ENCODE results near the gene ZNF749.
"Not testable (repeated sequence)": the region's sequence is repeated elsewhere in the genome, so short reads cannot be mapped to it uniquely, and the experiment has no call there.

ZNF749 gene

DNA sequence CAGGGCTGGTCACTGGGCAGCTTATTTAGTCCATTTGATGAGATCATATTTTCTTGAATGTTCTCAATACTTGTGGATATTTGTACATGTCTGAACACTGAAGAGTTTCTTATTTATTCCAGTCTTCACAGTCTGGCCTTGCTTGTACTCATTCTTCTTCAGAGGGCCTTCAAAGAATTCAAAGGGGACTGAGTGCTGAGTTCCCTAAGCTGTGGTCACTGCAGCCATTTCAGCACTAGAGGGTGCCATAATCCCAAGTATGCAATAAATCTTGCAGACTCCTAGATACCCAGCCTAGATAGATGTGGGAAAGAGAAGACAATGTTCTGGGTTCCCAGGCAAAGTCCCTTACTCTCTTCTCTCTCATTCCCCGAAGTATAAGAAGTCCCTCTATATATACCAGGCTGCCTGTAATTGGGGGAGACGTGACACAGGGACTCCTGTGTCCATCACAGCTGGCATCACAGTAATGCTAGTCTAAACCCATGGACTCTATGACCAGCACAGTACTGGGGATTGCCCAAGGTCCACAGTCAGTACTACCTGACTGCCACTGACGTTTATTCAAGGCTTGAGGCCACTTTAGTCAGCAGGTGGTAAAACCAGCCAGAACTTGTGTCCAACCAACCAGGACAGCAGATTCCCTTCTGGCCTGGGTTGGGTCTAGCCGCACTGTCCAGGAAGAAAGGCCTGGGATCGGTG lies 30.7 kb downstream of the ZNF749 start:
- DNase-seq (ENCODE audit: low read depth in 1 of 2, low spot score in 1 of 2), result no peak

DNA sequence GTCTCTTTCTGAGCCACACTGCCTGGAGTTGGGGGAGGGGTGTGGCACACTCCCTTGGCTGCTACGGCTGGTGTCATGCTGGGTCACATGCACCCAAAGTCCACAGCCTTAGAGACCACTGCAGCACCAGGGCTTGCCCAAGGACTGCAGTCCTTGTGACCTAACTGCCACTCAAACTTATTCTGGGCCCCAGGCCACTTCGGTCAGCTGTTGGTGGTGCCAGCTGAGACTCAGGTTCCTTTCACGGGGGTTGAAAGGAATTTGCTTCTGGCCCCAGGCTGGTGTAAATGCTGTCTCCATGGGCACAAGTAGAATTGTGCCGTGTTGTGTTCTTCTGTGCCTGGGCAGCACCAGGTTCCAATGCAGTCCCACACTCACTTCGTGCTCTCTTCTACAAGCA lies 31.4 kb downstream of the ZNF749 start:
- no peak for DNase-seq (ENCODE audit: low read depth in 1 of 2, low spot score in 1 of 2)

DNA sequence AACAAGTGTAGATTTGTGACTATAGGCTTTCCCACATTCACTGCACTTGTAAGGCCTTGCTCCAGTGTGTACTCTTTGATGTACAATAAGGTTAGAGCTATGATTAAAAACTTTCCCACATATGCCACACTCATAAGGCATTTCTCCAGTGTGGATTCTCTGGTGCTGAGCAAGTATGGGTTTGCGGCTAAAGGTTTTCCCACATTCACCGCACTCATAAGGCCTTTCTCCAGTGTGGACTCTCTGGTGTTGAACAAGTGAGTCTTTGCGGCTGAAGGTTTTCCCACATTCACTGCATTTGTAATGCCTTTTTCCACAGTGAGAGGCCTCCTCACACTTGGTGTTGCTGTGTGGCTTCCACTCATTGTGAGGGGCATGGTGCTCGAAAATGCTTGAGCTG lies 38.5 kb downstream of the ZNF749 start:
- no peak for DNase-seq (ENCODE audit: low read depth in 1 of 2, low spot score in 1 of 2)

DNA sequence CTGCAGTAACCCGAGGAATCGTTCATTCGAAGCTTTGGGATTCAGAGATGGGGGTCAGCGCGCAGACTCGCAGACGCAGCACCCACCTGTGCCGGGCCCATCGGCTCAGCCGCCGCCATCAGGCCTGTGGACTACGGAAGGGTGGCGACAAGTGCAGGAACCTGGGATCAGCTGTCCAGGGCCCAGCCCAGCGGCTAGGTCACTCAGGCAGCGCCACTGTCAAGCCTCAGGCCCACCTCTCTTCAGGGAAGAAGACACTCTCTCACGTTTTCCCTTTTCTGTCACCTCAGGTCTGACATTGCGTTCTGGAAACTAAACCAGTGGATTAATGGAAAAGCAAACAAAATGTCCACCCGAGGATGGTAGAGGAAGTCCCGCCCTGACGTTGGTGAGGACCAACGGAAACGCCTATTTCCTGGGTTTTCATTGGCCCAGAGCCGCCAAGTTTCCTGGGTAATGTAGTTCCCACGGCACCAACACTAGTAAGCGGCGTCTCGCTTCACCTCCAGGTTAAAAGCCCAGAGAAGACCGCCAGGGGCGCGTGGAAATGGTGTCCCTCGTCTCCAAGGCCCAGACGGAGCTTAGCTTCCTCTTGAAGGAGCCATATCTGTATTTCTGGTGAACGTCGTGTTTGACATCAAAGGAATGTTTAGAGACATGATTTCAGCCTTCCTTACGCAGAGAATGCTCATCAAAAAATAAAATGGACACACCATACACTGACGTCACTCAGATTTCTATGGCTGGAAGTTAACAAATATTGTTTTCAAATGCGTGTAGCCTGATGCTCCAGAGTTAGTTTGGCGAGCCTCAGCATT lies 42.3 kb downstream of the ZNF749 start, which contains the start of gene ZNF772:
ZNF772 (minus strand) TSS at position 376 of the 818 bp plus-strand sequence; CDS start at position 119, 257 bp downstream.
- DNase-seq (ENCODE audit: low read depth in 1 of 2, low spot score in 1 of 2), result peak; percentile 70 to 76

DNA sequence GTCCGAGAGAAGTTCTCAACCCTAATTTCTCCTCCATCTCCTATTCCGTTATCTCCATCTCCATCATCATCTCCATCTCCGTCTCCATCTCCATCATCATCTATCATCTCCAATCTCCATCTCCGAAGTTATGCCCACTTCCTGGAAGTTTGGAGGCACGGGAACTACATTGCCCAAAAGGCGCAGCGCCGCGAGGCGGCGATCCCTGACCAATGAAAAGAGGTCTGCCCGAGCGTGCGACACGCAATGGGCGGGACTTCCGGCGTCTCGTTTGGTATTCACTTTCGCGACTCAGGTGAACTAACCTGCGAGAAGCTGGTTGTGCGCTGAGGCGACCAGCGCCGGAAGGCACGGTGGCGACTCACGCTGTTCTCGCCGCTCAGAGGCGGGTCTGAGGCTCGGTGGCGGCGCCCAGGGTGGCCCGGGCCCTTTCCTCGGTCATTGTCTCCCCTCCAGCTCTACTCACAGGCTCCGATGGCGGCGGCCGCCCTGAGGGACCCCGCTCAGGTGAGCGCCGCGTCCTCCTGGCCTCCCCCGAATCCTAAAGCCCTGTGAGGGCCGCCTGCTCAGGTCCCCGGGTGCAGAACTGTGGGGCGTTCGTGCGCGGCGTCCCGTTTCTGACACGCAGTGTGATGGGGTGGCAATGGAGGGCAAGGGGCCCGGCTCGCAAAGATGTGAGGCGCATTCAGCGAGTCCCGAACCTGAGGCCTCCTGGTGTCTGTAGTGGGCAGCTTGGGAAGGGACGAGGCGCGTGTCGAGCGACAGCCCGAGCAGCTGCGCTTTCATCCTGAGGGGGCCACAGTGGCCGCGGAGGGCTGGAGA lies 52.6 kb downstream of the ZNF749 start, which contains the start of gene ZNF419:
ZNF419 (plus strand) TSS at position 274 of the 822 bp plus-strand sequence; CDS start at position 475, 201 bp downstream.
- peak; percentile 81 to 89 for DNase-seq (ENCODE audit: low read depth in 1 of 2, low spot score in 1 of 2)

DNA sequence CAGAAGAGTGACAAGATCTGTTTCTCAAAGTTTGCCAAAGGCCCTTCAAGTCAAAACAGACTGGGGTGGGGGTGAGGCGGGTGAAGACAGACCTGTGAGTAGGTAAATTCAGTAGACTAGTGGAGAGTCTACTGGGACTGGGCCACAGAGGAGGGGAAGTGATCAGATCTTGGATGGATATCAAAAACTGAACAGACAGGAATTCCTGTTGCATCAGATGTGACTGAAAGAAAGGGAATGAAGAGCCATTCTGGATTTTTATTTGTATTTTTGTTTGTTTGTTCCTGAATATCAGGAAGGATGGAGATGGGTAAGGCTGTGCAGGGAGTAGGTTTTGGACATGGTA lies 53.1 kb downstream of the ZNF749 start:
- DNase-seq (ENCODE audit: low read depth in 1 of 2, low spot score in 1 of 2), result not testable (repeated sequence)

Data from stimulated activated CD4-positive, alpha-beta T cell treated with anti-CD3 and anti-CD28 coated beads, Interleukin-15, amount 100 ng/mL, for 1 hour (primary cell).